ENCODE measurements around the gene WFDC2.

WFDC2 gene

GRCh38 chr20:45445805-45446562, 23.6 kb upstream of the WFDC2 start:
- DNase-seq (ENCODE audit: extremely low read depth, insufficient read length), result no peak

GRCh38 chr20:45448270-45448669, 21.3 kb upstream of the WFDC2 start:
- no peak overlapping the region for H3K4me3 ChIP-seq (replicated peaks; ENCODE audit: low read depth, low read length)
- DNase-seq (ENCODE audit: extremely low read depth, insufficient read length), result no peak
- TF ChIP-seq CTCF (IDR thresholded peaks at IDR 0.05; ENCODE audit: insufficient read depth, low read length, poor library complexity, severe bottlenecking), result no peak
- H3K27me3 ChIP-seq (replicated peaks; ENCODE audit: control insufficient read depth, insufficient read depth, low read length), result no peaks in the 10 kb centered on the region
- H3K36me3 ChIP-seq (ENCODE audit: control insufficient read depth, insufficient read depth, low read length), result no peaks in the 10 kb centered on the region

More at GRCh38 chr20:45445805-45446562, 23.6 kb upstream of the WFDC2 start:
- Histone ChIP-seq H3K4me3 (replicated peaks; ENCODE audit: low read depth, low read length) (no peak overlapping the region), H3K36me3 (ENCODE audit: control insufficient read depth, insufficient read depth, low read length) (no peaks in the 10 kb centered on the region), H3K27me3 (replicated peaks; ENCODE audit: control insufficient read depth, insufficient read depth, low read length) (no peaks in the 10 kb centered on the region)
- peak; percentile 84 for TF ChIP-seq CTCF (IDR thresholded peaks at IDR 0.05; ENCODE audit: insufficient read depth, low read length, poor library complexity, severe bottlenecking)

GRCh38 chr20:45449528-45449927, 20.0 kb upstream of the WFDC2 start:
- no peak overlapping the region for H3K4me3 ChIP-seq (replicated peaks; ENCODE audit: low read depth, low read length)
- no peaks in the 10 kb centered on the region; the same call in 1 of the 2 replicates for H3K27me3 ChIP-seq (replicated peaks; ENCODE audit: control insufficient read depth, insufficient read depth, low read length)
- no peaks in the 10 kb centered on the region for H3K36me3 ChIP-seq (ENCODE audit: control insufficient read depth, insufficient read depth, low read length)
- no peak for DNase-seq (ENCODE audit: extremely low read depth, insufficient read length)
- TF ChIP-seq CTCF (IDR thresholded peaks at IDR 0.05; ENCODE audit: insufficient read depth, low read length, poor library complexity, severe bottlenecking), result no peak

GRCh38 chr20:45450097-45450818, 19.3 kb upstream of the WFDC2 start:
- no peak overlapping the region for H3K4me3 ChIP-seq (replicated peaks; ENCODE audit: low read depth, low read length)
- H3K27me3 ChIP-seq (replicated peaks; ENCODE audit: control insufficient read depth, insufficient read depth, low read length), result no peaks in the 10 kb centered on the region; the same call in 1 of the 2 replicates
- no peaks in the 10 kb centered on the region for H3K36me3 ChIP-seq (ENCODE audit: control insufficient read depth, insufficient read depth, low read length)
- no peak for DNase-seq (ENCODE audit: extremely low read depth, insufficient read length)
- TF ChIP-seq CTCF (IDR thresholded peaks at IDR 0.05; ENCODE audit: insufficient read depth, low read length, poor library complexity, severe bottlenecking), result peak; percentile 57

GRCh38 chr20:45452238-45452637, 17.3 kb upstream of the WFDC2 start:
- no peak for DNase-seq (ENCODE audit: extremely low read depth, insufficient read length)
- no peaks in the 10 kb centered on the region; the same call in 1 of the 2 replicates for H3K27me3 ChIP-seq (replicated peaks; ENCODE audit: control insufficient read depth, insufficient read depth, low read length)
- TF ChIP-seq CTCF (IDR thresholded peaks at IDR 0.05; ENCODE audit: insufficient read depth, low read length, poor library complexity, severe bottlenecking), result no peak
- H3K4me3 ChIP-seq (replicated peaks; ENCODE audit: low read depth, low read length), result no peak overlapping the region
- no peaks in the 10 kb centered on the region for H3K36me3 ChIP-seq (ENCODE audit: control insufficient read depth, insufficient read depth, low read length)
